HFFc6 (cell line): Measurements from ENCODE around the gene SPACA4. TPM values are rescaled to one million over a fixed set of nuclear protein-coding genes. Genes with fewer than 3 reads are reported as not detected.

Source experiments
- DNase-seq: peaks from one replicate; pipeline ENCODE4 v3.0.0-alpha.2; 2018
- H3K27ac Mint-ChIP-seq: 2 replicates; pipeline ENCODE4 v1.8.0; 2020; ENCODE audit warnings: mild to moderate bottlenecking, mixed read lengths
- H3K27me3 Mint-ChIP-seq: 2 replicates; pipeline ENCODE4 v1.8.0; 2021; ENCODE audit warnings: mild to moderate bottlenecking, moderate library complexity, mixed read lengths; ENCODE audit not compliant: insufficient read depth
- H3K36me3 Mint-ChIP-seq: 2 replicates; pipeline ENCODE4 v1.8.0; 2021; ENCODE audit warnings: low read depth, mixed read lengths
- H3K4me1 Mint-ChIP-seq: 2 replicates; pipeline ENCODE4 v1.8.0; 2020; ENCODE audit warnings: low read depth, mixed read lengths
- H3K4me3 Mint-ChIP-seq: 2 replicates; pipeline ENCODE4 v1.8.0; 2020; ENCODE audit warnings: mild to moderate bottlenecking, moderate library complexity, mixed read lengths
- H3K9me3 Mint-ChIP-seq: 2 replicates; pipeline ENCODE4 v1.8.0; 2020; ENCODE audit warnings: mild to moderate bottlenecking, mixed read lengths
- total RNA-seq, 6 experiments: library from RNA; stranded (reverse); fragmentation: NEBNext Ultra II Directional; extraction: Animal tissue kit (Norgen Biotek cat#: 25700); gene quantifications; 2 replicates in 1 of 6; 3 replicates in 5 of 6; pipeline ENCODE4 v1.2.3, GENCODE V29; 2021
- TF ChIP-seq, protein P1 (sequence below): fragments of 200-600 bp; sonication (generic); IDR thresholded peaks from 2 replicates; pipeline ENCODE4 v1.5.0; 2021; ENCODE audit warnings: antibody characterized with exemption, mild to moderate bottlenecking

The SPACA4 gene
- total RNA-seq, 6 experiments from 2014 or later, result not detected

DNA sequence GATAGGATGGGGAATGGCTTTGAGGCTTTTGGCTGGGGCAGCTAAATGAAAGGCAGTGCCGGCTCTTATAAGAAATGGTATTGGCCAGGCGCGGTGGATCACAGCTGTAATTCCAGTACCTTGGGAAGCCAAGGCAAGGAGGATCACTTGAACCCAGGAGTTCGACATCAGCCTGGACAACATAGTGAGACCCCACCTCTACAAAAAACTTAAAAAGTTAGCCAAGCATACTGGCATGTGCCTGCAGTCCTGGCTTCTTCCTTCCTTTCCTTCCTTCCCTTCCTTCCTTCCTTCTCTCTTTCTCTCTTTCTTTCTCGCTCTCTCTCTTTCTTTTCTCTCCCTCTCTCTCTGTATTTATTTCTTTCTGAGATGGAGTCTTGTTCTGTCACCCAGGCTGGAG, 36.3 kb downstream of the SPACA4 start:
- H3K36me3 Mint-ChIP-seq, result no peaks in the 10 kb centered on the region
- peaks cover 27% of the 10 kb centered on the region for H3K27me3 Mint-ChIP-seq
- H3K4me3 Mint-ChIP-seq, result no peak overlapping the region
- no peak overlapping the region for H3K27ac Mint-ChIP-seq
- H3K9me3 Mint-ChIP-seq, result no peaks in the 10 kb centered on the region
- TF ChIP-seq, protein P1, sequence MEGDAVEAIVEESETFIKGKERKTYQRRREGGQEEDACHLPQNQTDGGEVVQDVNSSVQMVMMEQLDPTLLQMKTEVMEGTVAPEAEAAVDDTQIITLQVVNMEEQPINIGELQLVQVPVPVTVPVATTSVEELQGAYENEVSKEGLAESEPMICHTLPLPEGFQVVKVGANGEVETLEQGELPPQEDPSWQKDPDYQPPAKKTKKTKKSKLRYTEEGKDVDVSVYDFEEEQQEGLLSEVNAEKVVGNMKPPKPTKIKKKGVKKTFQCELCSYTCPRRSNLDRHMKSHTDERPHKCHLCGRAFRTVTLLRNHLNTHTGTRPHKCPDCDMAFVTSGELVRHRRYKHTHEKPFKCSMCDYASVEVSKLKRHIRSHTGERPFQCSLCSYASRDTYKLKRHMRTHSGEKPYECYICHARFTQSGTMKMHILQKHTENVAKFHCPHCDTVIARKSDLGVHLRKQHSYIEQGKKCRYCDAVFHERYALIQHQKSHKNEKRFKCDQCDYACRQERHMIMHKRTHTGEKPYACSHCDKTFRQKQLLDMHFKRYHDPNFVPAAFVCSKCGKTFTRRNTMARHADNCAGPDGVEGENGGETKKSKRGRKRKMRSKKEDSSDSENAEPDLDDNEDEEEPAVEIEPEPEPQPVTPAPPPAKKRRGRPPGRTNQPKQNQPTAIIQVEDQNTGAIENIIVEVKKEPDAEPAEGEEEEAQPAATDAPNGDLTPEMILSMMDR, result no peak
- H3K4me1 Mint-ChIP-seq, result peaks cover 23% of the 10 kb centered on the region
- no peak for DNase-seq

DNA sequence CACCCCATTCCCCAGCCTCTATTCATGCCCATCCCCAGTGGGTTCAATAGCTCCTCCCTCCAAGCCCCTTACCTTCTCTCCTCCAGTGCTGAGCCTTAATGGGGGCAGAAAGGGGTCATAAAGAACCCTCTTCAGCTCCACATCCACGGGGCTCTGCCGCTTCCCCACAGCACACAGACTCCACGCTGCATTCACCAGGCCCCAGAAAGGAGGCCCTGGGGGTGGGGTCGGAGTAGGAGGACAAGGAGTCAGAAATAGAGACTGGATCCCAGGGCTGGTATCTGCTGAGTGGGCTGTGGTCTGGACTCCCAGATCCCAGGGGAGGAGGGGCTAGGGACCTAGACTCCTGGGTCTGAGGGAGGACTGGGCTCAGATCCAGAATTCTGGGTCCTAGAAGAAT, 37.8 kb downstream of the SPACA4 start:
- no peak overlapping the region for H3K4me3 Mint-ChIP-seq

DNA sequence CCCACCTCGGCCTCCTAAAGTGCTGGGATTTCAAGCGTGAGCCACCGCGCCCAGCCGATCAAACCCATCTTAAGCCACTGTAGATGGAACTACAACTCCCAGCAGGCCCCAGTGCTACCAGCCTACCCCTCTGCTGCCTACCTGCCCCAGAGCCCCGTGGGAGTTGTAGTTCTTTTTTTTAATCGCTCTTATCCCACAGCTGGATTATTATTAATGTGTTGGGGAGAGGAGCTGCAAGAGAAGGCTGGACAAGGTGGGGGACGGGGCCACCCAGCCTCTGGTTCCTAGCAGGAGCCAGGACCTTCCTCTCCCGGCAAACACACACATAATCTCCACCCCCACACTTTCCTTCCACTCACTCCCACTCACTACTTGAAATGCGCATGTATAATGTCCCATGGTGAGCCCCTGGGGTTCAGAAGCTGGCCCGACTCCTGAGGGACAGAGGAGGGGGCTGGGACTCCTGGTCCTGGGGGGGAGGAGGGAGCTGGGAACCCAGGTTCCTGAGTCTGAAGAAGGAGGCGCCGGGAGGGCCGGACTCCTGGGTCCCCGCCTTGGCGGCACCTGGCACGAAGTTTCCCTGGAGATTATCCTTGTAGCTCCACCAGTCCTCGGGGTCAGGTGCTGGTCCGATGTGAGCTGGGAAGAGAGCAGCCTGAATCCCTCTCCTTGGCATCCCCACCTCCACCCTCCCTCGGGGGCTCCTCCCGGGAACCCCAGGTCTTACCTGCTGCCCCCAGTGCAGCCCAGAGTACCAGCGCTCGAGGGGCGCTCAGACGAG, 38.5 kb downstream of the SPACA4 start:
- no peak overlapping the region for H3K27ac Mint-ChIP-seq
- H3K27me3 Mint-ChIP-seq, result peaks cover 23% of the 10 kb centered on the region
- H3K4me1 Mint-ChIP-seq, result peaks cover 22% of the 10 kb centered on the region
- TF ChIP-seq, protein P1, result no peak
- peak overlapping the region; percentile 35; the same call in 1 of the 2 replicates for H3K4me3 Mint-ChIP-seq
- peak; percentile 45 for DNase-seq
- H3K36me3 Mint-ChIP-seq, result no peaks in the 10 kb centered on the region
- no peaks in the 10 kb centered on the region for H3K9me3 Mint-ChIP-seq

More for the DNA sequence above, 37.8 kb downstream of the SPACA4 start:
- DNase-seq, result no peak
- TF ChIP-seq, protein P1, result no peak
- Mint-ChIP-seq H3K27me3 (peaks cover 22% of the 10 kb centered on the region), H3K9me3 (no peaks in the 10 kb centered on the region), H3K27ac (no peak overlapping the region), H3K4me1 (peaks cover 22% of the 10 kb centered on the region), H3K36me3 (no peaks in the 10 kb centered on the region)

DNA sequence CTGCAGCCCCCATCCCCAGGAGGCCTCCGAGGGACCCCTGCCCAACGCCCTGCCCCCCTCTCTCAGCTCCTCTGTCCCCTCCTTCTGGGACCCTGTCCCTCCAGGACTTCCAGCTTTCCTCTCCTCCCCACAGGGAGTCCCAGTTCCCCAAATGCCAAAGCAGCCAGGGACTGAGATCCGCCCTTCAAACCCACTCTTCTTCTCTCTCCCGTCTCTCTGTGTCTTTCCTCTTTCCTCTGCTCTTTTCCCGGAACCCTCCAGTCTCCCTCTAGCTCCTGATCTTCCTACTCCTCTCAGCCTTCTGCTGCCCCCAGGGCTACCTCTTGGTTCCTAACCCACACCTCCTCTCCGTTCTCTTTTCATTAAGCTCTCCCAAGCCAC, 39.1 kb downstream of the SPACA4 start:
- peak overlapping the region; percentile 69 for H3K4me3 Mint-ChIP-seq
- no peaks in the 10 kb centered on the region for H3K9me3 Mint-ChIP-seq
- peaks cover 22% of the 10 kb centered on the region for H3K27me3 Mint-ChIP-seq
- DNase-seq, result no peak
- no peak overlapping the region; the same call in 1 of the 2 replicates for H3K27ac Mint-ChIP-seq
- peaks cover 21% of the 10 kb centered on the region for H3K4me1 Mint-ChIP-seq
- TF ChIP-seq, protein P1, result no peak
- no peaks in the 10 kb centered on the region for H3K36me3 Mint-ChIP-seq

DNA sequence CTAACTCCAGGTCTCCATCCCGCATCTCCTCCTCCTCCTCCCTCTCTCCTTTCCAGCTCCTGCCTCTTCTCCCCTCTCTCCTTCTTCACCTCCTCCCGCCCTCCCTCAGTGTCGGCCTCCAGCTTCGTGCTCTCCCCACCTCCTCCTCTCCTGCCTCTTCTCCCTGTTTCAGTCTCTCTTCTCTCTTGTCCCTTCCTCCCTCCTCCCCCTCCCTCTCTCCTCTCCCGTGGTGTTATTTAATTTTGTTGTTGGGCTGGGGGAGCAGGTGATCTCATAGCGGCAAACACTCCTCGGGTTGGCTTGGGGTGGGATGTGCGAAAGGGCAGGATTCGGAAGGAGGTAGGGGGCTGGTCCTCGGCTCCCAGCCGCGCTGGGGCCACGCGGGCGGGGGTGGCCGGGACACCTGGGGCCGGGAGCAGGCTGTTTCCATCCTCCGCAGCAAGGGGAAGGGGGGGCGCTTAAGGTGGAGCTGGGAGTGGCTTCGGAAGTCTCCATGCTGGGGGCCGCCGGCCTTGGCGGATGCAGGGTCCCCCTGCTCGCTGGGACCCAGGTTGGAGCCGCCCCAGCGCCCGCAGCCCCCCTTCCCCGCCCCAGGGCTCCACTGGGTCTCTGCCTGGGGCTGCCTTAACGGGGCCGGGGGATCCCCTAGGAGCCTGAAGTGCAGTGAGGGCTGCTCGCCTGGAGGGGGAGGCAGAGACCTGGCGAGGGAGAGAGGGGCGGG, 39.6 kb downstream of the SPACA4 start, which contains the start of gene CA11:
CA11 (minus strand) TSS at position 187 of the 721 bp plus-strand sequence. CDS start 555 bp downstream, outside the sequence.
- DNase-seq, result peak; percentile 45
- Mint-ChIP-seq H3K4me3 (peak within 1 kb of the TSS; percentile 69), H3K36me3 (no peaks in the 10 kb centered on the region), H3K27me3 (peaks cover 22% of the 10 kb centered on the region), H3K9me3 (no peaks in the 10 kb centered on the region), H3K4me1 (peaks cover 21% of the 10 kb centered on the region), H3K27ac (no peak within 1 kb of the TSS; the same call in 1 of the 2 replicates)
- TF ChIP-seq, protein P1, result peak; percentile 85
